K562 (cell line): ENCODE measurements around the gene LAMB3. TPM values are rescaled to one million over a fixed set of nuclear protein-coding genes. Genes with fewer than 3 reads are reported as not detected.

ENCODE experiments used
- ATAC-seq: fragments of 200-7000 bp; cut with Tn5 transposase; 3 replicates; pipeline ENCODE4 v1.9.1; 2020; ENCODE audit warnings: moderate library complexity
- BruUV-seq: library from RNA; stranded (reverse); fragments of 400-500 nt; replicated peaks from 2 replicates; lab custom pipeline; 2021; lab: Mats Ljungman, UMichigan
- CTCF ChIA-PET: fragments of 300-600 bp; formaldehyde crosslinking; extraction: SDS; loops from one replicate; lab custom pipeline; 2021; ENCODE audit warnings: low intra/inter-chr PET ratio; lab: Yijun Ruan, JAX
- POLR2A ChIA-PET: fragments of 300-600, 350-650 bp; sonication (Branson Sonifier 250); formaldehyde crosslinking; extraction: SDS; loops from one replicate; lab custom pipeline; 2021; ENCODE audit warnings: antibody characterized with exemption, inconsistent platforms; lab: Yijun Ruan, JAX
- DNase-seq, 4 experiments: peaks; one replicate each; pipeline versions ENCODE4 v3.0.0 to v3.0.0-alpha.2; 2011 to 2018; ENCODE audit warnings: low spot score in 3 of 4, mixed read lengths in 3 of 4; ENCODE audit errors: extremely low read depth in 1 of 4
- FAIRE-seq: peaks from 2 replicates; lab custom pipeline; 2011; peaks lifted over from hg19 to GRCh38; lab: Jason Lieb, UNC
- H2AFZ ChIP-seq: 2 replicates; pipeline ENCODE4 v1.6.0; 2011; ENCODE audit warnings: low read depth, low read length, control low read depth, inconsistent platforms
- H3K27ac ChIP-seq: fragments of 200-600 bp; 3 replicates; pipeline ENCODE4 v1.8.0; 2011; ENCODE audit warnings: low read depth, mild to moderate bottlenecking, control low read depth, inconsistent platforms, low read length, moderate library complexity, mixed read lengths; ENCODE audit errors: extremely low read depth
- H3K27me3 ChIP-seq, 2 experiments: fragments of 300-600 bp in 1 of 2; 2 replicates in 1 of 2; 3 replicates in 1 of 2; pipeline versions ENCODE4 v1.6.0 to v1.8.0; 2011; ENCODE audit warnings: inconsistent platforms in 2 of 2, low read length in 2 of 2, mild to moderate bottlenecking in 1 of 2, mixed read lengths in 1 of 2, moderate library complexity in 1 of 2; ENCODE audit not compliant: control insufficient read depth in 2 of 2, insufficient read depth in 2 of 2
- H3K36me3 ChIP-seq: fragments of 300-600 bp; 3 replicates; pipeline ENCODE4 v1.8.0; 2011; ENCODE audit warnings: mild to moderate bottlenecking, low read length, inconsistent platforms; ENCODE audit not compliant: control insufficient read depth, insufficient read depth
- H3K4me1 ChIP-seq, 2 experiments: fragments of 200-600 bp in 1 of 2; replicated peaks in 1 of 2; 2 replicates in 1 of 2; 3 replicates in 1 of 2; pipeline versions ENCODE4 v1.5.1 to v1.8.0; 2011; ENCODE audit warnings: inconsistent platforms in 2 of 2, low read length in 2 of 2, mild to moderate bottlenecking in 1 of 2, mixed read lengths in 1 of 2, moderate library complexity in 1 of 2; ENCODE audit not compliant: control insufficient read depth in 2 of 2, insufficient read depth in 2 of 2
- H3K4me2 ChIP-seq: 2 replicates; pipeline ENCODE4 v1.6.1; 2011; ENCODE audit warnings: low read length, control low read depth, inconsistent platforms, mixed read lengths; ENCODE audit not compliant: insufficient read depth
- H3K4me3 ChIP-seq: fragments of 200-600 bp; sonication (generic), shearing (Covaris generic); 2 replicates; pipeline ENCODE4 v1.5.1; 2016; ENCODE audit warnings: control low read depth, inconsistent platforms
- H3K79me2 ChIP-seq: fragments of 200-600 bp; 3 replicates; pipeline ENCODE4 v1.8.0; 2011; ENCODE audit warnings: low read length, inconsistent platforms; ENCODE audit not compliant: control insufficient read depth, insufficient read depth
- H3K9ac ChIP-seq, 2 experiments: 2 replicates each; pipeline versions ENCODE4 v1.6.0 to v1.6.1; 2011; ENCODE audit warnings: low read depth in 2 of 2, low read length in 2 of 2, control low read depth in 1 of 2, inconsistent platforms in 1 of 2, mild to moderate bottlenecking in 1 of 2, mixed read lengths in 1 of 2; ENCODE audit not compliant: insufficient read depth in 1 of 2
- H3K9me1 ChIP-seq: one replicate; pipeline ENCODE4 v1.6.0; 2011; ENCODE audit warnings: inconsistent platforms, mild to moderate bottlenecking, low read length, moderate library complexity; ENCODE audit not compliant: control insufficient read depth, insufficient read depth
- H3K9me3 ChIP-seq: replicated peaks from 2 replicates; pipeline ENCODE4 v1.5.1; 2011; ENCODE audit warnings: low read depth, low read length, inconsistent platforms; ENCODE audit not compliant: control insufficient read depth, insufficient read depth
- H4K20me1 ChIP-seq: replicated peaks from 2 replicates; pipeline ENCODE4 v1.6.1; 2011; ENCODE audit warnings: low read length, inconsistent platforms, mixed read lengths; ENCODE audit not compliant: control insufficient read depth, insufficient read depth
- MYC ChIP-seq, 2 experiments: fragments of 250-450 bp in 1 of 2; sonication (Bioruptor Pico) in 1 of 2; IDR thresholded peaks; 2 replicates each; pipeline versions ENCODE4 v1.5.1 to v1.6.1; 2012 to 2021; ENCODE audit warnings: low read depth in 2 of 2, borderline replicate concordance in 1 of 2, improper control_type of control experiment in 1 of 2, low read length in 1 of 2, mild to moderate bottlenecking in 1 of 2, moderate library complexity in 1 of 2
- WGBS: fragments of 100-300 bp; shearing (Covaris generic); methylation state at CpG from one replicate; pipeline ENCODE4 v1.1.6; 2016; ENCODE audit warnings: low coverage, mixed read lengths; ENCODE audit not compliant: insufficient coverage; ENCODE audit errors: missing lambda C conversion rate; 5-methylcytosine and 5-hydroxymethylcytosine counted together
- in situ Hi-C: fragments of 300-500 bp; cut with MboI; formaldehyde crosslinking; loops from 4 replicates; pipeline ENCODE4 v1.15.0; 2018; ENCODE audit warnings: inconsistent platforms, mixed read lengths
- intact Hi-C: fragments of 100-400 bp; cut with micrococcal nuclease; formaldehyde crosslinking; loops from 2 replicates; pipeline ENCODE4 v1.14.2; 2022
- polyA plus RNA-seq, 8 experiments: library from polyadenylated mRNA; depleted of rRNA in 4 of 8; stranded (reverse) in 5 of 8; unstranded in 3 of 8; fragments of >200 nt; fragmentation: Nextera tagmentation in 2 of 8; fragmentation: Illumina TruSeq in 1 of 8; extraction: Ambion mirVana in 2 of 8; extraction: Trizol in 1 of 8; gene quantifications; 2 replicates each; pipeline versions ENCODE4 v1.2.1 to v1.2.3, GENCODE V29; 2011 to 2014; ENCODE audit warnings: inconsistent platforms in 1 of 8, missing spikeins in 1 of 8
- total RNA-seq, 7 experiments: library from RNA; depleted of rRNA in 6 of 7; stranded (reverse); fragments of >200 nt in 6 of 7; fragmentation: Illumina TruSeq in 2 of 7; extraction: Trizol in 2 of 7; gene quantifications; 2 replicates each; pipeline versions ENCODE4 v1.2.1 to v1.2.3, GENCODE V29; 2011 to 2021; ENCODE audit warnings: low replicate concordance in 1 of 7
- TF ChIP-seq, protein P1 (sequence below), 2 experiments: IDR thresholded peaks; 2 replicates each; pipeline ENCODE4 v1.6.1; 2011; ENCODE audit warnings: borderline replicate concordance in 1 of 2, control low read depth in 1 of 2, low read depth in 1 of 2, low read length in 1 of 2, mild to moderate bottlenecking in 1 of 2, mixed read lengths in 1 of 2, moderate library complexity in 1 of 2; ENCODE audit not compliant: insufficient read depth in 1 of 2, insufficient read length in 1 of 2, poor library complexity in 1 of 2, severe bottlenecking in 1 of 2; ENCODE audit errors: extremely low read depth in 1 of 2
- TF ChIP-seq, protein P2 (sequence below): sonication (generic); formaldehyde crosslinking; IDR thresholded peaks from 2 replicates; pipeline ENCODE4 v1.8.0; 2023; ENCODE audit warnings: mild to moderate bottlenecking, missing genetic modification reagents
- TF ChIP-seq, protein P3 (sequence below), 2 experiments: fragments of 450-650 bp; formaldehyde crosslinking in 1 of 2; IDR thresholded peaks; 2 replicates each; pipeline versions ENCODE4 v1.4.0 to v1.6.1; 2014 to 2020; ENCODE audit warnings: mild to moderate bottlenecking in 2 of 2, borderline replicate concordance in 1 of 2, low read depth in 1 of 2

The LAMB3 gene
- total and polyA plus RNA-seq, 9 of the 15 experiments (the other 6 are each of a cell fraction or from before 2014, with no cell fraction given) = 0.08 to 1.3 (median 0.91) TPM

DNA sequence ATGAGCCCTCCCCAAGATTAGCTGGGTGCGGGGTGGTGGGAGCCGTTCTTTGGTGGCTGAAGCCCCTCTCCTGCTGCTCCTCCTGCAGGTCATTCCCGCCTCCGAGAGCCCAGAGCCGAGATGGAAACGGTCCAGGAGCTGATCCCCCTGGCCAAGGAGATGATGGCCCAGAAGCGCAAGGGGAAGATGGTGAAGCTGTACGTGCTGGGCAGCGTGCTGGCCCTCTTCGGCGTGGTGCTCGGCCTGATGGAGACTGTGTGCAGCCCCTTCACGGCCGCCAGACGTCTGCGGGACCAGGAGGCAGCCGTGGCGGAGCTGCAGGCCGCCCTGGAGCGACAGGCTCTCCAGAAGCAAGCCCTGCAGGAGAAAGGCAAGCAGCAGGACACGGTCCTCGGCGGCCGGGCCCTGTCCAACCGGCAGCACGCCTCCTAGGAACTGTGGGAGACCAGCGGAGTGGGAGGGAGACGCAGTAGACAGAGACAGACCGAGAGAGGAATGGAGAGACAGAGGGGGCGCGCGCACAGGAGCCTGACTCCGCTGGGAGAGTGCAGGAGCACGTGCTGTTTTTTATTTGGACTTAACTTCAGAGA is 23.4 kb upstream of the LAMB3 start (continued):
- TF ChIP-seq, protein P1, sequence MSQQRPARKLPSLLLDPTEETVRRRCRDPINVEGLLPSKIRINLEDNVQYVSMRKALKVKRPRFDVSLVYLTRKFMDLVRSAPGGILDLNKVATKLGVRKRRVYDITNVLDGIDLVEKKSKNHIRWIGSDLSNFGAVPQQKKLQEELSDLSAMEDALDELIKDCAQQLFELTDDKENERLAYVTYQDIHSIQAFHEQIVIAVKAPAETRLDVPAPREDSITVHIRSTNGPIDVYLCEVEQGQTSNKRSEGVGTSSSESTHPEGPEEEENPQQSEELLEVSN (IDR thresholded peaks at IDR 0.05; ENCODE audit: borderline replicate concordance in 1 of 2, extremely low read depth in 1 of 2, insufficient read depth in 1 of 2, insufficient read length in 1 of 2, low read depth in 1 of 2, low read length in 1 of 2, poor library complexity in 1 of 2, severe bottlenecking in 1 of 2) = peak in 1 of 2 experiments; percentile 18
- TF ChIP-seq MYC (IDR thresholded peaks at IDR 0.05; ENCODE audit: low read depth, low read length) (peak; percentile 34), MYC (CRISPR knock-in tag; IDR thresholded peaks at IDR 0.05; ENCODE audit: borderline replicate concordance, low read depth) (no peak)

DNA sequence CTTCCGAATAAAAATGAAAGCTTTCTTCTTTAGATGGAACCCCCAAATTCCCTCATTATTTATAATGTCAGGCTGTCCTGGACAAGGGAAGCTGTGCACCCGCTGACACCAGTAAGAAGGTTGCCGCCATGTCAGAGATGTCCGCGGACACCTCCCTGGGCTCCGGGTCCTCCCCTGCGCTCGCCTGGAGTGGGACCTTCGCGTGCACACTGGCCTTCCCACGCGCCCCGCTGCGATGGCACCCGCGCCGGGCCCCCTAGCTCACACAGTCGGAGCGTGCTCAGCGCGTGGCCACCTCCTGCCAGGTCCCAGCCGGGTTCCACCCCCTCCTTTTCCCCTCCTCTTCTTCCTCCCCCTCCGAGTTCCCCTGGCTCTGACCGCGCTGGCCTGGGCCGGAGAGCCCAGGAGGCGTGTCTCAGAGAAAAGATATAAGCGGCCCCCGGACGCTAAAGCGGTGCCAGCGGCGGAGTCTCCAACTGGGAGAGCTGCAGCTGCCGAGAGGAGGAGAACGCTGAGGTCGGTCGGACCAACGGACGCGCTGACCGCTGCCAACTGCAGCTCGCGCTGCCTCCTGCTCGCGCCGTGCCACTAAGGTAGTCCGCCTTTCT is 22.8 kb upstream of the LAMB3 start, which contains the start of gene G0S2:
G0S2 (plus strand) TSS at position 456 of the 608 bp plus-strand sequence. CDS start 273 bp downstream, outside the sequence.
- ChIA-PET CTCF (interaction anchor here (0.6 kb wide), 1 partner anchor 68 kb away, joined by 3 read pairs; no protein-coding TSS in a partner anchor), POLR2A (interaction anchor here (0.6 to 1.4 kb wide), 13 partner anchors 9 to 109 kb away, joined by 3 to 9 read pairs (median 3); partner anchors contain the start of gene LAMB3)
- FAIRE-seq (no peak), DNase-seq (peak in 3 of 4 experiments; percentile 29 to 64 (median 32)), ATAC-seq (peak; percentile 86)
- Histone ChIP-seq H3K9me1 (no peaks in the 10 kb centered on the region), H3K27me3 (peaks cover 0 to 15% of the 10 kb centered on the region in 2 experiments; a peak in 2 of 5 replicates), H3K4me3 (peak within 1 kb of the TSS; percentile 45), H3K4me1 (peaks cover 12 to 23% of the 10 kb centered on the region in 2 experiments), H3K9me3 (no peaks in the 10 kb centered on the region), H3K4me2 (peak within 1 kb of the TSS; percentile 79), H2AFZ (peak within 1 kb of the TSS; percentile 69), H3K9ac (peak within 1 kb of the TSS; percentile 50 to 87; a peak in 3 of 4 replicates), H3K79me2 (no peaks in the 10 kb centered on the region; the same call in 2 of the 3 replicates), H4K20me1 (no peaks in the 10 kb centered on the region), H3K36me3 (no peaks in the 10 kb centered on the region), H3K27ac (peak within 1 kb of the TSS; percentile 48; the same call in 2 of the 3 replicates)
- in situ Hi-C loops = no loop called here
- WGBS = 24% methylated on average over 36 of the region's 47 CpGs
- intact Hi-C loops = loop anchor here (2.0 kb wide), 1 partner anchor 28 kb away; no protein-coding TSS in a partner anchor
- no TSS peak for BruUV-seq
- TF ChIP-seq, protein P2, sequence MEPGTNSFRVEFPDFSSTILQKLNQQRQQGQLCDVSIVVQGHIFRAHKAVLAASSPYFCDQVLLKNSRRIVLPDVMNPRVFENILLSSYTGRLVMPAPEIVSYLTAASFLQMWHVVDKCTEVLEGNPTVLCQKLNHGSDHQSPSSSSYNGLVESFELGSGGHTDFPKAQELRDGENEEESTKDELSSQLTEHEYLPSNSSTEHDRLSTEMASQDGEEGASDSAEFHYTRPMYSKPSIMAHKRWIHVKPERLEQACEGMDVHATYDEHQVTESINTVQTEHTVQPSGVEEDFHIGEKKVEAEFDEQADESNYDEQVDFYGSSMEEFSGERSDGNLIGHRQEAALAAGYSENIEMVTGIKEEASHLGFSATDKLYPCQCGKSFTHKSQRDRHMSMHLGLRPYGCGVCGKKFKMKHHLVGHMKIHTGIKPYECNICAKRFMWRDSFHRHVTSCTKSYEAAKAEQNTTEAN (CRISPR knock-in tag) = no peak
- TF ChIP-seq, protein P3, sequence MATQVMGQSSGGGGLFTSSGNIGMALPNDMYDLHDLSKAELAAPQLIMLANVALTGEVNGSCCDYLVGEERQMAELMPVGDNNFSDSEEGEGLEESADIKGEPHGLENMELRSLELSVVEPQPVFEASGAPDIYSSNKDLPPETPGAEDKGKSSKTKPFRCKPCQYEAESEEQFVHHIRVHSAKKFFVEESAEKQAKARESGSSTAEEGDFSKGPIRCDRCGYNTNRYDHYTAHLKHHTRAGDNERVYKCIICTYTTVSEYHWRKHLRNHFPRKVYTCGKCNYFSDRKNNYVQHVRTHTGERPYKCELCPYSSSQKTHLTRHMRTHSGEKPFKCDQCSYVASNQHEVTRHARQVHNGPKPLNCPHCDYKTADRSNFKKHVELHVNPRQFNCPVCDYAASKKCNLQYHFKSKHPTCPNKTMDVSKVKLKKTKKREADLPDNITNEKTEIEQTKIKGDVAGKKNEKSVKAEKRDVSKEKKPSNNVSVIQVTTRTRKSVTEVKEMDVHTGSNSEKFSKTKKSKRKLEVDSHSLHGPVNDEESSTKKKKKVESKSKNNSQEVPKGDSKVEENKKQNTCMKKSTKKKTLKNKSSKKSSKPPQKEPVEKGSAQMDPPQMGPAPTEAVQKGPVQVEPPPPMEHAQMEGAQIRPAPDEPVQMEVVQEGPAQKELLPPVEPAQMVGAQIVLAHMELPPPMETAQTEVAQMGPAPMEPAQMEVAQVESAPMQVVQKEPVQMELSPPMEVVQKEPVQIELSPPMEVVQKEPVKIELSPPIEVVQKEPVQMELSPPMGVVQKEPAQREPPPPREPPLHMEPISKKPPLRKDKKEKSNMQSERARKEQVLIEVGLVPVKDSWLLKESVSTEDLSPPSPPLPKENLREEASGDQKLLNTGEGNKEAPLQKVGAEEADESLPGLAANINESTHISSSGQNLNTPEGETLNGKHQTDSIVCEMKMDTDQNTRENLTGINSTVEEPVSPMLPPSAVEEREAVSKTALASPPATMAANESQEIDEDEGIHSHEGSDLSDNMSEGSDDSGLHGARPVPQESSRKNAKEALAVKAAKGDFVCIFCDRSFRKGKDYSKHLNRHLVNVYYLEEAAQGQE (IDR thresholded peaks at IDR 0.05; ENCODE audit: borderline replicate concordance) = no peak
- TF ChIP-seq, protein P3 (CRISPR knock-in tag; IDR thresholded peaks at IDR 0.05; ENCODE audit: low read depth) = peak; percentile 34; the same call in 1 of the 2 replicates
